ENCODE measurements around the gene UGDH. TPM values are rescaled to one million over a fixed set of nuclear protein-coding genes. Genes with fewer than 3 reads are reported as not detected.
"Not testable (repeated sequence)": the region's sequence is repeated elsewhere in the genome, so short reads cannot be mapped to it uniquely, and the experiment has no call there.

The UGDH gene
- polyA plus RNA-seq, 1 donor (not counting 4 experiments of a cell fraction or from before 2014, with no cell fraction given): 39.4 TPM

- no peaks in the 10 kb centered on the region for H3K27me3 ChIP-seq (ENCODE audit: control insufficient read depth, extremely low read depth, insufficient read depth, low read length)
- no peaks in the 10 kb centered on the region for H3K79me2 ChIP-seq (ENCODE audit: control insufficient read depth, insufficient read depth, low read length)
- DNase-seq (ENCODE audit: low read depth, low spot score): no peak
- TF ChIP-seq CTCF (optimal IDR thresholded peaks at IDR 0.05 in 1 of 3, IDR thresholded peaks at IDR 0.05 in 1 of 3, conservative IDR thresholded peaks at IDR 0.05 in 1 of 3; ENCODE audit: extremely low read depth in 1 of 3, insufficient read depth in 2 of 3, low read length in 3 of 3) (no peak), EZH2 (IDR thresholded peaks at IDR 0.05; ENCODE audit: low read length) (no peak)
- no peak overlapping the region for H2AFZ ChIP-seq (ENCODE audit: control insufficient read depth, low read length)
- H3K9ac ChIP-seq (ENCODE audit: control insufficient read depth, extremely low read depth, insufficient read depth, low read length): no peak overlapping the region
- no peak for FAIRE-seq
- dilution Hi-C loops (cut with MboI; ENCODE audit: extremely low pct_ligation_motif_present, low sequenced_read_pairs): no loop called here
- H3K9me3 ChIP-seq (ENCODE audit: control insufficient read depth, low read depth, low read length): no peaks in the 10 kb centered on the region
- H4K20me1 ChIP-seq (ENCODE audit: control insufficient read depth, extremely low read depth, insufficient read depth, low read length): no peaks in the 10 kb centered on the region
- no peak overlapping the region for H3K4me2 ChIP-seq (ENCODE audit: control insufficient read depth, extremely low read depth, insufficient read depth, low read depth, low read length)
- H3K4me1 ChIP-seq (ENCODE audit: control insufficient read depth, extremely low read depth, insufficient read depth, low read length): peaks cover 21% of the 10 kb centered on the region
- no peak overlapping the region for H3K27ac ChIP-seq (ENCODE audit: control insufficient read depth, insufficient read depth, low read length)
- H3K4me3 ChIP-seq (ENCODE audit: control insufficient read depth in 2 of 3, extremely low read depth in 1 of 3, insufficient read depth in 2 of 3, low read depth in 1 of 3, low read length in 3 of 3): no peak overlapping the region
- no peaks in the 10 kb centered on the region for H3K9me1 ChIP-seq (ENCODE audit: control insufficient read depth, extremely low read depth, insufficient read depth, low read length)
- peaks cover 0 to 3% of the 10 kb centered on the region in 2 experiments for H3K36me3 ChIP-seq (ENCODE audit: control insufficient read depth in 2 of 2, extremely low read depth in 1 of 2, insufficient read depth in 2 of 2, low read length in 2 of 2)
These were observed 17.5 kb upstream of the UGDH start for GRCh38 chr4:39544580-39545315.

DNA sequence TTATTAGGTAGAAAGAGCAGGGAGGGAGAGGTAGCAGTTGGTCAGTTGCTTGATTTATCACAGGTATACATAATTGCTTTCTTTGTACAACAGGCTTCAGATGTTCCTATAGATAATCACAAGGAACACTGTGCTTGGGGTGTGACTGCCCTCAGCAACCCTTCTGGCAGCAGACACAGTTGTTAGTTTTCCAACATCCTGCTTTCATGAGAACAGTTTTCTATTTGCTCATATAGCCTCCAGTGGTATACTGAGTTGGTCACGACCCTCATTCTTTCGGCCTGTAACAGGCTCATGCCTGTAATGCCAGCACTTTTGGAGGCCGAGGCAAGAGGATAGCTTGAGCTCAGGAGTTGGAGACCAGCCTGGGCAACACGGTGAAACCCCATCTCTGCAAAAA lies 16.8 kb upstream of the UGDH start:
- H3K4me2 ChIP-seq (ENCODE audit: control insufficient read depth, extremely low read depth, insufficient read depth, low read depth, low read length); H3K79me2 ChIP-seq (ENCODE audit: control insufficient read depth, insufficient read depth, low read length); DNase-seq (ENCODE audit: low read depth, low spot score); H3K27me3 ChIP-seq (ENCODE audit: control insufficient read depth, extremely low read depth, insufficient read depth, low read length); H3K36me3 ChIP-seq (ENCODE audit: control insufficient read depth in 2 of 2, extremely low read depth in 1 of 2, insufficient read depth in 2 of 2, low read length in 2 of 2); H4K20me1 ChIP-seq (ENCODE audit: control insufficient read depth, extremely low read depth, insufficient read depth, low read length); H3K9me3 ChIP-seq (ENCODE audit: control insufficient read depth, low read depth, low read length); H3K4me3 ChIP-seq (ENCODE audit: control insufficient read depth in 2 of 3, extremely low read depth in 1 of 3, insufficient read depth in 2 of 3, low read depth in 1 of 3, low read length in 3 of 3); H3K27ac ChIP-seq (ENCODE audit: control insufficient read depth, insufficient read depth, low read length); H3K9me1 ChIP-seq (ENCODE audit: control insufficient read depth, extremely low read depth, insufficient read depth, low read length); dilution Hi-C loops (cut with MboI; ENCODE audit: extremely low pct_ligation_motif_present, low sequenced_read_pairs); H3K9ac ChIP-seq (ENCODE audit: control insufficient read depth, extremely low read depth, insufficient read depth, low read length); FAIRE-seq; H2AFZ ChIP-seq (ENCODE audit: control insufficient read depth, low read length): not testable (repeated sequence)
- H3K4me1 ChIP-seq (ENCODE audit: control insufficient read depth, extremely low read depth, insufficient read depth, low read length): peaks cover 28% of the 10 kb centered on the region

DNA sequence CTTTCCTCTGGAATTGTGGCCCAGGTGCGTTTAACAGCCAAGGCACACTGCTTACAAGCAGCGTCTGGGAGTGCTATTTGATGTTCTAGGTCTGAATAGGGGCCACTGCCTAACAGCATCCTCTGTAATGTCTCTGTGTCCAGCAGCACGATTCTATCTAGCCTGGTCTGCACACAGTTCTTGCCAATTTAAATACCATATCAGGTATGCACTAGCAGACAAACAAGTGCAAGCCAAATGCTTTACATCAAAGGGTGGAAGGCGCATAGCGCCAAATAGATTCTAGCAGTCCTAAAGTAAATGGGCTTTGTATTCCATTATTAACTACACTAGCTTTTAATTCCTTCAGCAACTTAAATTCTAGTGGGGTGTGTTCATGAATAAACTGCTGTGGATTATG lies 15.8 kb upstream of the UGDH start:
- H3K4me2 ChIP-seq (ENCODE audit: control insufficient read depth, extremely low read depth, insufficient read depth, low read depth, low read length): no peak overlapping the region
- DNase-seq (ENCODE audit: low read depth, low spot score) (no peak), FAIRE-seq (no peak)
- no peaks in the 10 kb centered on the region for H4K20me1 ChIP-seq (ENCODE audit: control insufficient read depth, extremely low read depth, insufficient read depth, low read length)
- dilution Hi-C loops (cut with MboI; ENCODE audit: extremely low pct_ligation_motif_present, low sequenced_read_pairs): no loop called here
- H3K9ac ChIP-seq (ENCODE audit: control insufficient read depth, extremely low read depth, insufficient read depth, low read length): no peak overlapping the region
- peaks cover 29% of the 10 kb centered on the region for H3K4me1 ChIP-seq (ENCODE audit: control insufficient read depth, extremely low read depth, insufficient read depth, low read length)
- no peaks in the 10 kb centered on the region for H3K27me3 ChIP-seq (ENCODE audit: control insufficient read depth, extremely low read depth, insufficient read depth, low read length)
- TF ChIP-seq EZH2 (IDR thresholded peaks at IDR 0.05; ENCODE audit: low read length): no peak
- TF ChIP-seq CTCF (optimal IDR thresholded peaks at IDR 0.05 in 1 of 3, IDR thresholded peaks at IDR 0.05 in 1 of 3, conservative IDR thresholded peaks at IDR 0.05 in 1 of 3; ENCODE audit: extremely low read depth in 1 of 3, insufficient read depth in 2 of 3, low read length in 3 of 3): no peak
- no peaks in the 10 kb centered on the region for H3K79me2 ChIP-seq (ENCODE audit: control insufficient read depth, insufficient read depth, low read length)
- no peak overlapping the region for H3K4me3 ChIP-seq (ENCODE audit: control insufficient read depth in 2 of 3, extremely low read depth in 1 of 3, insufficient read depth in 2 of 3, low read depth in 1 of 3, low read length in 3 of 3)
- H3K9me1 ChIP-seq (ENCODE audit: control insufficient read depth, extremely low read depth, insufficient read depth, low read length): no peaks in the 10 kb centered on the region
- peaks cover 0 to 3% of the 10 kb centered on the region in 2 experiments for H3K36me3 ChIP-seq (ENCODE audit: control insufficient read depth in 2 of 2, extremely low read depth in 1 of 2, insufficient read depth in 2 of 2, low read length in 2 of 2)
- no peak overlapping the region for H2AFZ ChIP-seq (ENCODE audit: control insufficient read depth, low read length)
- no peak overlapping the region for H3K27ac ChIP-seq (ENCODE audit: control insufficient read depth, insufficient read depth, low read length)
- H3K9me3 ChIP-seq (ENCODE audit: control insufficient read depth, low read depth, low read length): no peaks in the 10 kb centered on the region
